Cardiac muscle cell (in vitro differentiated cells and primary cell): Measurements from ENCODE around the gene TRMU. TPM values are rescaled to one million over a fixed set of nuclear protein-coding genes. Genes with fewer than 3 reads are reported as not detected.
"Not testable (repeated sequence)": the region's sequence is repeated elsewhere in the genome, so short reads cannot be mapped to it uniquely, and the experiment has no call there.

ENCODE experiments used
- DNase-seq, 2 donors: peaks; one replicate each; pipeline versions ENCODE4 v3.0.0 to v3.0.0-alpha.2; 2010 to 2017; ENCODE audit warnings: low read depth in 1 of 2, low spot score in 1 of 2
- H3K27ac ChIP-seq: fragments of 200-600 bp; sonication (generic); 2 replicates; pipeline ENCODE4 v1.5.1; 2016
- H3K27me3 ChIP-seq: fragments of 200-600 bp; sonication (generic); 2 replicates; pipeline ENCODE4 v1.6.0; 2016; ENCODE audit warnings: control low read depth
- H3K36me3 ChIP-seq: fragments of 200-600 bp; sonication (generic); 2 replicates; pipeline ENCODE4 v1.5.1; 2016; ENCODE audit warnings: control low read depth
- H3K4me1 ChIP-seq: fragments of 200-600 bp; sonication (generic); 2 replicates; pipeline ENCODE4 v1.8.1; 2017; ENCODE audit warnings: low read depth, mild to moderate bottlenecking, mixed run types
- H3K4me3 ChIP-seq: fragments of 200-600 bp; sonication (generic); 2 replicates; pipeline ENCODE4 v1.5.1; 2016; ENCODE audit warnings: mild to moderate bottlenecking
- H3K9me3 ChIP-seq: fragments of 200-600 bp; sonication (generic); 2 replicates; pipeline ENCODE4 v1.5.1; 2017; ENCODE audit warnings: low read depth, mild to moderate bottlenecking, control low read depth
- polyA plus RNA-seq: library from polyadenylated mRNA; unstranded; fragments of >200 nt; fragmentation: Nextera tagmentation; extraction: Ambion mirVana; gene quantifications from 2 replicates; pipeline ENCODE4 v1.2.1, GENCODE V29; 2016
- total RNA-seq: library from RNA; depleted of rRNA; stranded (reverse); fragments of >200 nt; gene quantifications from 2 replicates; pipeline ENCODE4 v1.2.3, GENCODE V29; 2016
- TF ChIP-seq, protein P1 (sequence below): IDR thresholded peaks from 2 replicates; pipeline ENCODE4 v1.5.1; 2012; ENCODE audit warnings: low read depth, mild to moderate bottlenecking, low read length

The TRMU gene
- total and polyA plus RNA-seq, 2 experiments from 2014 or later, result 127 to 130 TPM

- no peak for DNase-seq
- Histone ChIP-seq H3K36me3 (peaks cover 2% of the 10 kb centered on the region), H3K4me1 (no peaks in the 10 kb centered on the region)
These were observed 25.9 kb upstream of the TRMU start for GRCh38 chr22:46309526-46310085.

DNA sequence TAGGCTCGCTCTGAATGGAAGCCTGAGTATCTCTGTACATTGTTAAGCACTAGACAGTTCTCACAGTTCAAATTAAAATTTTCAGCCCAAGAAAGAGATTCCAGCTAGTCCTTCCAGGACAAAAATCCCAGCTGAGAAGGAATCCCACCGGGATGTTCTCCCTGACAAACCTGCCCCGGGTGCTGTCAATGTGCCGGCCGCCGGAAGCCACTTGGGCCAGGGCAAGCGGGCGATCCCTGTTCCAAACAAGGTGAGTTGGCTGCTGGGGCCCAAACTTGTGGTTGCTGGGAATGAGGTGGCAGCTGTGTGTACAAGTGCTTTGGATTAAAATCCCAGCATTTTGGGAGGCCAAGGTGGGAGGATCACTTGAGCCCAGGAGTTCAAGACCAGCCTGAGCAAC, 23.5 kb upstream of the TRMU start:
- TF ChIP-seq, protein P1, sequence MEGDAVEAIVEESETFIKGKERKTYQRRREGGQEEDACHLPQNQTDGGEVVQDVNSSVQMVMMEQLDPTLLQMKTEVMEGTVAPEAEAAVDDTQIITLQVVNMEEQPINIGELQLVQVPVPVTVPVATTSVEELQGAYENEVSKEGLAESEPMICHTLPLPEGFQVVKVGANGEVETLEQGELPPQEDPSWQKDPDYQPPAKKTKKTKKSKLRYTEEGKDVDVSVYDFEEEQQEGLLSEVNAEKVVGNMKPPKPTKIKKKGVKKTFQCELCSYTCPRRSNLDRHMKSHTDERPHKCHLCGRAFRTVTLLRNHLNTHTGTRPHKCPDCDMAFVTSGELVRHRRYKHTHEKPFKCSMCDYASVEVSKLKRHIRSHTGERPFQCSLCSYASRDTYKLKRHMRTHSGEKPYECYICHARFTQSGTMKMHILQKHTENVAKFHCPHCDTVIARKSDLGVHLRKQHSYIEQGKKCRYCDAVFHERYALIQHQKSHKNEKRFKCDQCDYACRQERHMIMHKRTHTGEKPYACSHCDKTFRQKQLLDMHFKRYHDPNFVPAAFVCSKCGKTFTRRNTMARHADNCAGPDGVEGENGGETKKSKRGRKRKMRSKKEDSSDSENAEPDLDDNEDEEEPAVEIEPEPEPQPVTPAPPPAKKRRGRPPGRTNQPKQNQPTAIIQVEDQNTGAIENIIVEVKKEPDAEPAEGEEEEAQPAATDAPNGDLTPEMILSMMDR, result no peak
- Histone ChIP-seq H3K4me3 (no peak overlapping the region), H3K27me3 (no peaks in the 10 kb centered on the region), H3K27ac (no peak overlapping the region), H3K36me3 (peaks cover 2% of the 10 kb centered on the region), H3K4me1 (no peaks in the 10 kb centered on the region), H3K9me3 (no peaks in the 10 kb centered on the region)
- DNase-seq, result no peak

More at GRCh38 chr22:46309526-46310085, 25.9 kb upstream of the TRMU start:
- H3K27ac ChIP-seq, result no peak overlapping the region
- no peaks in the 10 kb centered on the region for H3K27me3 ChIP-seq
- H3K4me3 ChIP-seq, result no peak overlapping the region
- TF ChIP-seq, protein P1, result no peak
- no peaks in the 10 kb centered on the region for H3K9me3 ChIP-seq

GRCh38 chr22:46312848-46313247, 22.7 kb upstream of the TRMU start:
- H3K36me3 ChIP-seq, H3K9me3 ChIP-seq, H3K27ac ChIP-seq, H3K27me3 ChIP-seq, H3K4me3 ChIP-seq, DNase-seq, H3K4me1 ChIP-seq: not testable (repeated sequence)

- Histone ChIP-seq H3K27me3 (no peaks in the 10 kb centered on the region), H3K27ac (no peak overlapping the region), H3K4me3 (no peak overlapping the region), H3K9me3 (no peaks in the 10 kb centered on the region), H3K4me1 (no peaks in the 10 kb centered on the region), H3K36me3 (no peaks in the 10 kb centered on the region)
- TF ChIP-seq, protein P1, result no peak
- no peak for DNase-seq
These were observed 19.5 kb upstream of the TRMU start for GRCh38 chr22:46315976-46316375.

DNA sequence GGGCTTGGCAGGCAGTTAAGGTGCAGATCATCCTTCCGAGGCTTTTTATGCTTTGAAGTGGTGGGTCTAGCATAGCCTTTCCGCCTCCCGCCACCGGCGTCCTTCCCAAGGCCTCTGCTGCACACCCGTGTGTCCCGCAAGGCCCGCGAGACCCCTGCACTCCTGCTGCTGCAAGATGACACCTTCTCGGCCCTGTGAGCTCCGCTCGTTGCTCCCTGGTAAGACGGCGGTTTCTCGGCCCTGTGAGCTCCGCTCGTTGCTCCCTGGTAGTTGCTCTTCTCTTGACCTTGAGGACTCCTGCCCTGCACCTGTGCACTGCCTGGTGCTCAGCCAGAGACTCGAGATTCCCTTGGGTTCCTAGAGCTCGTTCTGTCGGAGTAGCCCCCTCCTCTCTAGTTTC, 17.9 kb upstream of the TRMU start:
- Histone ChIP-seq H3K4me1 (no peaks in the 10 kb centered on the region), H3K4me3 (no peak overlapping the region), H3K36me3 (no peaks in the 10 kb centered on the region), H3K27me3 (no peaks in the 10 kb centered on the region), H3K9me3 (no peaks in the 10 kb centered on the region), H3K27ac (no peak overlapping the region)
- no peak for DNase-seq
- TF ChIP-seq, protein P1, result no peak

DNA sequence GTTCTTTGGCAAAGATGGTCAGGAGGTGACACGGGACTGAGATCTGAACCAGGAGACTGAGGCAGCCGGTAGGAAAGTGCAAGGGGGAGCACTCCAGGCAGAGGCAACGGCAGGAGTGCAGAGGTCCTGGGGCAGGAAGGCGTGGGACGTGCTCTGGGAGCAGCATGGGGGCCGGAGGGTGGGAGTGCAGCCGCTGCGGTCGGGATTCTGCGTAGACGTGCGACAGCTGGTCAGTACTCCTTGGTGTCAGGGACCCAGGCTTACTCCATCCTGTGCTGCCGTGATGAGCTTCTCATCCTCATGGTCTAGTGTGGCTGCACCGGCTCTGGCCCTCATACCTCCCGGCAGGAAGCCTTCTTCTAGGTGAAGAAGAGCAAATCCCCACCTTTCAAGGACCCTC, 16.9 kb upstream of the TRMU start:
- H3K27me3 ChIP-seq, result no peaks in the 10 kb centered on the region
- DNase-seq, result no peak
- H3K27ac ChIP-seq, result no peak overlapping the region
- H3K36me3 ChIP-seq, result no peaks in the 10 kb centered on the region
- no peaks in the 10 kb centered on the region for H3K4me1 ChIP-seq
- no peak overlapping the region for H3K4me3 ChIP-seq
- no peaks in the 10 kb centered on the region for H3K9me3 ChIP-seq
- TF ChIP-seq, protein P1, result no peak
